Osteoblast (primary cell): ENCODE measurements around the gene ANXA1. TPM values are rescaled to one million over a fixed set of nuclear protein-coding genes. Genes with fewer than 3 reads are reported as not detected.

Experiments
- DNase-seq: peaks from one replicate; pipeline ENCODE4 v3.0.0; 2011; ENCODE audit warnings: low spot score, mixed read lengths; ENCODE audit not compliant: insufficient read length; ENCODE audit errors: missing footprints
- H2AFZ ChIP-seq: 2 replicates; pipeline ENCODE4 v1.6.0; 2011; ENCODE audit warnings: mild to moderate bottlenecking, low read length
- H3K27ac ChIP-seq: 2 replicates; pipeline ENCODE4 v1.5.1; 2011; ENCODE audit warnings: mild to moderate bottlenecking, low read depth, low read length, moderate library complexity
- H3K27me3 ChIP-seq: 2 replicates; pipeline ENCODE4 v1.6.0; 2012; ENCODE audit warnings: mild to moderate bottlenecking, control low read depth, inconsistent platforms, low read length, moderate library complexity; ENCODE audit not compliant: insufficient read depth
- H3K36me3 ChIP-seq: 2 replicates; pipeline ENCODE4 v1.5.1; 2011; ENCODE audit warnings: mild to moderate bottlenecking, low read length, control low read depth, moderate library complexity; ENCODE audit not compliant: insufficient read depth
- H3K4me1 ChIP-seq: 2 replicates; pipeline ENCODE4 v1.5.1; 2011; ENCODE audit warnings: mild to moderate bottlenecking, low read length, control low read depth, moderate library complexity; ENCODE audit not compliant: insufficient read depth
- H3K4me2 ChIP-seq: 2 replicates; pipeline ENCODE4 v1.6.0; 2011; ENCODE audit warnings: mild to moderate bottlenecking, low read length; ENCODE audit not compliant: insufficient read depth
- H3K4me3 ChIP-seq: fragments of 200-600 bp; sonication (generic); 3 replicates; pipeline ENCODE4 v1.5.1; 2012; ENCODE audit warnings: mild to moderate bottlenecking, low read length, inconsistent platforms; ENCODE audit not compliant: insufficient read depth
- H3K79me2 ChIP-seq: 2 replicates; pipeline ENCODE4 v1.6.0; 2012; ENCODE audit warnings: mild to moderate bottlenecking, low read length, control low read depth, inconsistent platforms; ENCODE audit not compliant: insufficient read depth
- H3K9me3 ChIP-seq: 2 replicates; pipeline ENCODE4 v1.5.1; 2011; ENCODE audit warnings: low read depth, low read length, control low read depth
- H4K20me1 ChIP-seq: 2 replicates; pipeline ENCODE4 v1.6.0; 2012; ENCODE audit warnings: mild to moderate bottlenecking, low read length, control low read depth; ENCODE audit not compliant: insufficient read depth
- total RNA-seq: library from RNA; depleted of rRNA; stranded (reverse); fragments of >200 nt; gene quantifications from 2 replicates; pipeline ENCODE4 v1.2.3, GENCODE V29; 2012
- TF ChIP-seq, protein P1 (sequence below): IDR thresholded peaks from 2 replicates; pipeline ENCODE4 v1.5.1; 2011; ENCODE audit warnings: mild to moderate bottlenecking, low read depth, low read length, moderate library complexity; ENCODE audit errors: extremely low read depth

ANXA1 gene
- total RNA-seq, 1 donor, result 816 TPM

DNA sequence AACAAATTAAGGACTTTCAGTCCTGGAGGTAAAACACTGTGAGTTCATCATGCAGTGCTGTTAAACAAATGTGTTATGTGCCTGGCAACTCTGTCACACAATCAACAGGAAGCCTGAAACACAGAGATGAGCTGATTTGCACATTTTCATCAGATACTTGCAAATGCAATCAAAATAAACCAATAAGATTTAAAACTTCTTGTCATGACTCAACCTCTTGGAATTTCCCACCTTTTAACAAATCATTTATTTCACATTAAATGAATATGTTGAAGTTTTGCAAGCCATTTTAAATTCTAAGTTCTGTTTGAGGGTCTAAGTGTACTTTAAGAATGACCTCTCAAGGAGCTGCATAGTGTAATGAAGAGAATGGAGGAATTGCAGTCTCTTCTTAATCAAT lies 64.4 kb downstream of the ANXA1 start:
- no peak overlapping the region for H3K4me3 ChIP-seq
- no peaks in the 10 kb centered on the region for H3K4me1 ChIP-seq
- TF ChIP-seq, protein P1, sequence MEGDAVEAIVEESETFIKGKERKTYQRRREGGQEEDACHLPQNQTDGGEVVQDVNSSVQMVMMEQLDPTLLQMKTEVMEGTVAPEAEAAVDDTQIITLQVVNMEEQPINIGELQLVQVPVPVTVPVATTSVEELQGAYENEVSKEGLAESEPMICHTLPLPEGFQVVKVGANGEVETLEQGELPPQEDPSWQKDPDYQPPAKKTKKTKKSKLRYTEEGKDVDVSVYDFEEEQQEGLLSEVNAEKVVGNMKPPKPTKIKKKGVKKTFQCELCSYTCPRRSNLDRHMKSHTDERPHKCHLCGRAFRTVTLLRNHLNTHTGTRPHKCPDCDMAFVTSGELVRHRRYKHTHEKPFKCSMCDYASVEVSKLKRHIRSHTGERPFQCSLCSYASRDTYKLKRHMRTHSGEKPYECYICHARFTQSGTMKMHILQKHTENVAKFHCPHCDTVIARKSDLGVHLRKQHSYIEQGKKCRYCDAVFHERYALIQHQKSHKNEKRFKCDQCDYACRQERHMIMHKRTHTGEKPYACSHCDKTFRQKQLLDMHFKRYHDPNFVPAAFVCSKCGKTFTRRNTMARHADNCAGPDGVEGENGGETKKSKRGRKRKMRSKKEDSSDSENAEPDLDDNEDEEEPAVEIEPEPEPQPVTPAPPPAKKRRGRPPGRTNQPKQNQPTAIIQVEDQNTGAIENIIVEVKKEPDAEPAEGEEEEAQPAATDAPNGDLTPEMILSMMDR, result no peak
- no peaks in the 10 kb centered on the region for H3K79me2 ChIP-seq
- H3K4me2 ChIP-seq, result no peak overlapping the region
- H2AFZ ChIP-seq, result no peak overlapping the region
- no peaks in the 10 kb centered on the region for H3K9me3 ChIP-seq
- no peaks in the 10 kb centered on the region for H3K36me3 ChIP-seq
- H3K27me3 ChIP-seq, result peaks cover 3% of the 10 kb centered on the region
- H4K20me1 ChIP-seq, result no peaks in the 10 kb centered on the region
- DNase-seq, result no peak
- H3K27ac ChIP-seq, result no peak overlapping the region

Other genes with a start within 250 kb of the ANXA1 start
- gene ALDH1A1, start 198.8 kb upstream of the ANXA1 start, total RNA-seq, result 0.29 and 0.36 TPM in 2 replicates